Stimulated activated CD4-positive, alpha-beta T cell treated with anti-CD3 and anti-CD28 coated beads, Interleukin-1b, Interleukin-23, amount 100 ng/mL, for 24 hours (primary cell): ENCODE results near the gene IWS1.
"Not testable (repeated sequence)": the region's sequence is repeated elsewhere in the genome, so short reads cannot be mapped to it uniquely, and the experiment has no call there.

Experiments
- DNase-seq, 4 experiments: peaks; one replicate each; pipeline ENCODE4 v3.0.0-alpha.2; 2020; ENCODE audit warnings: low read depth in 4 of 4, low spot score in 1 of 4

The IWS1 gene

DNA sequence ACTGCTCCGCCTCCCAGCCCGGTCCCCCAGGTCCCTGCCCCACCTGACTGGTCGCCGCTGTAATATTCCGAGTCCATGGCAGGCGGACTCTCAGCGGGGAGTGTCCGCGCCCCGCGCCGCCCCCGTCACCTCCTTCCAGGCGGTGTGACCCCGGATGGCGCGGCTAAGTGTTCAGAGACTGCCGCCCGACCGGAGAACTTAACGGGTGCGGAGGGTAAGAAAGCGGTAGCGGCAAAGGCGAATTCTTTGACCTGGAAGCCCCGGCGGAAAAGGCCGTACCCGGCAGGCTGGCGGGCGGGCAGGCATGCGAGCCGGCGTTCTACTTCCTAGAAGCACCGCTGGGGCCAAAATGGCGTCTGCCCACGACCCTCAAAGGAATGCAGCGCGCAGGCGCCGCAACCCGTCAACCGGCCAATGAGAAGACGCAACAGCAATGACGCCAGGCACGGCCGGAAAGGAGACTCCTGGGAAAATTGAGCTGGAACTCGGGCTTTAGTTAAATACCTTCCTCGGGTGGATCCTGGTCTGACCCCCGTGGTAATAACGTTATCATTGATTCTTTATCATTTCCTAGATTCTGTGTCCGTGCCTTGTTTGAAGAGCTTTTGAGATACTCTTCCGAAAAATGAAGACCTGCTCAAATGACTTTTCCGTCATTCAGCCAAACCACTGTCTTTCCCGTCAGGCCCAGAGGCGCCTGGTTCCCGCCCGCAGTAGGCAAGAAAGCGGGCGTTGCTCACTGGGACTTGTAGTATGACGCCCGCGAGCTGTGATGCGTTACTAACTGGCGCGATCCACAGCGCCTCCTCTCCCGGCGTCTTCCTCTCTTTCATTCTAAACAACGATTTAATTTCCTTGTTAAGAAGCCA lies at the start of gene IWS1:
Gene IWS1 (minus strand): TSS at position 358 of the 869 bp plus-strand sequence. CDS start 281 bp downstream, at position 77.
- DNase-seq: peak; percentile 74 to 89 (median 84)

GRCh38 chr2:127575941-127576432 lies 49.7 kb upstream of the IWS1 start:
- DNase-seq: no peak

DNA sequence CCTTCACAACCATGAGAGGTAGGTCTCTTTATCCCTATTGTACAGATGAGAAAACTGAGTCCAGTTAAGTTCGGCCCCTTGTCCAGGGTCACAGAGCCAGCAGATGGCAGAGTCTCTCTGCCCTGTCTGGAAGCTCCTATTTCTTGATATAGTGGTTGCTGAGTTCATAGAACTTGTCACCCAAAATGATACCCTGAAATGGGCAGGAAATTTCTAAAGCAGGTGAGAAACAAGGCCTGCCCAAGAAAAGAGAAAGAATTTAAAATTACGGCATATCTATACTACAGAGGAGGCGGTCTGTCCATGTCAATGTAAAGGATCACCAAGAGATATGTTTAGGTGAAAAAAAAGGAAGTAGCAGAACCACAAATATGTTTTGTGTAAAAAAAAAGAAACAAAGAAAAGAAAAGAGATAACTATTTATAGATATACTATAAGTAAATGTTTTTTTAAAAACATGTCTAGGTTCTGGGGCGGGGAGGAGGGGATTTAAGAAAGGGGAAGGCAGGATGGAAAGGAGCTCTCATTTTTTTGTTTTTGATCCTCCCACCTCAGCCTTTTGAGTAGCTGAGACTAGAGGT lies 49.0 kb upstream of the IWS1 start:
- no peak for DNase-seq

DNA sequence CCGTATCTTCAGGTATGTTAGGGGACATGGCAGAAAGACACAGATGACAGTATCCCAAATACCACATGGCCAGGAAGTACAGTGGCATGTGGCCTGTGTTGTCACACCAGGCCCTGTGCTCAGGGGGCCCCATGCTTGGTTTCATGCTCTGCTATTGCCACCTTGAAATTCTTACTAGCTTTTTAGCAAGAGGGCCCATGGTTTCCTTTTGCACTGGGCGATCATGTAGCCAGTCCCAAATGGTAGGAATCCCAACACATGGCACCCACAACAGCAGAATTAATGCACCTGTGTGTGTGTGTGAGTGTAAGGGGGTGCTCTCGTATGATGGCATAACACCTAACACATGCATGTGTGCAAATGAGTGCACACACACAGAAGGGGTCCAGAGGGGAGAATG lies 48.4 kb upstream of the IWS1 start:
- DNase-seq: no peak

GRCh38 chr2:127573771-127574170 lies 47.5 kb upstream of the IWS1 start:
- no peak for DNase-seq

DNA sequence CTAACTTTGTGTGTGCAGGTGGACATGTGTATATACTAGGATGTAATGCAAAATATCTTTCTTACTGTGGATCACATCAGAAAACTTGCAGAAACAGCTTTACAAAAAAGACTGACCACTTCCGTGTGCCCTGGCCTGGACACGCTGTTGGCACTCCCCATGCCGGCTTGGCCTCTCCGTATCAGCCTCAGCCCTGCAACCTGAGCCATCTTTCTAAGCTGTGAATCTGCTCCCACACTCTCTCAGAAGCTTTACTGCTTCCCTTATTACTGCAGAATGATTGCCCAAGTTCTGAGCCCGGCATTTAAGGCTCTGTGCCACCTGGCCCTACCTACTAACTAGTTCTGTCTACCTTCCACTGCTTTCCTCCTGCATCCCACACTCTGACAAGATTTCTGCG lies 47.0 kb upstream of the IWS1 start:
- DNase-seq: no peak

DNA sequence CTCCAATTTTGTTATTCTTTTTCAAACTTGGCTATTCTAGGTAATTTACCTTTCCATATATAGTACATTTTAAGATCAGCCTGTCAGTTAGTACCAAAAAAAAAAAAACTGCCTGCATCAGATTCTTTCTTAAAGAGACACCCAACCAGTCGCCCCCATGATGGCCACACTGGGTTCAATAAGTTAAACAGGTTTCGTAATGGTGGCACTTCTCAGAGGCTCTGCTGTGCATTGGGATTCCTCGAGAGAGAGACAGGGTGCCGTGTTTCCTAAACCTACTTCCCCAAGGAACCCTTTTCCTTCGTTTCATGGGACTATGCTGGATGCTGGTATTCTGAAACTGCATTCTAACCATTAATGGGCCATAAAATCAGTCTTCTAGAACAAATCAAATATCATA lies 46.6 kb upstream of the IWS1 start:
- DNase-seq: no peak

DNA sequence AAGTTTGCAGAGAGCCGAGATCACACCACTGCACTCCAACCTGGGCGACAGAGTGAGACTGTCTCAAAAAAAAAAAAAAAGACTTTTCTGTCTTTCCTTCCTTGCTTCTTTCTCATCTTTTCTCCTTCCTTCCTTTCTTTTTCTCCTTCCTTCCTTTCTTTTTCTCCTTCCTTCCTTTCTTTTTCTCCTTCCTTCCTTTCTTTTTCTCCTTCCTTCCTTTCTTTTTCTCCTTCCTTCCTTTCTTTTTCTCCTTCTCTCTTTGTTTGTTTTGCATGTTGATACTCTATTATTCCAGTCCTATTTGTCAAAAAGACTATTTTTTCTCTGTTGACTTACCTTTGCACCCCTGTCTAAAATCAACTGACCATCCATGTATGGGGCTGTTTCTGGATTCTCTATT lies 46.1 kb upstream of the IWS1 start:
- not testable (repeated sequence) for DNase-seq

GRCh38 chr2:127570282-127571250 lies 44.3 kb upstream of the IWS1 start:
- no peak for DNase-seq

- DNase-seq: no peak
These were observed 43.4 kb upstream of the IWS1 start for GRCh38 chr2:127569666-127570065.

- no peak for DNase-seq
These were observed 41.8 kb upstream of the IWS1 start for GRCh38 chr2:127568128-127568527.

- DNase-seq: no peak
These were observed 41.1 kb upstream of the IWS1 start for GRCh38 chr2:127567351-127567854.

DNA sequence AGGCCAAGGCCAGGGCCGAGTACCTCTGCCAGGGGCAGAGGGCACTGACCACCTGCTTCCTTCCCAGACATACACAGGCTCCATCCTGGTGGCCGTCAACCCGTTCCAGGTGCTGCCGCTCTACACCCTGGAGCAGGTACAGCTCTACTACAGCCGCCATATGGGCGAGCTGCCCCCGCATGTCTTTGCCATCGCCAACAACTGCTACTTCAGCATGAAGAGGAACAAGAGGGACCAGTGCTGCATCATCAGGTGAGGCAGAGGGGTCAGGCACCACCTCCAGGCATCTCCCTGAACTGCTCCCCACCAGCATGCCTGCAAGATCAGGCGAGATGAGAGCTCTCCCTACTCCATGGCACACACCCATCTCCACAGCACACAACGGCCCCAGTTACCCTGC lies 40.3 kb upstream of the IWS1 start:
- DNase-seq: no peak

DNA sequence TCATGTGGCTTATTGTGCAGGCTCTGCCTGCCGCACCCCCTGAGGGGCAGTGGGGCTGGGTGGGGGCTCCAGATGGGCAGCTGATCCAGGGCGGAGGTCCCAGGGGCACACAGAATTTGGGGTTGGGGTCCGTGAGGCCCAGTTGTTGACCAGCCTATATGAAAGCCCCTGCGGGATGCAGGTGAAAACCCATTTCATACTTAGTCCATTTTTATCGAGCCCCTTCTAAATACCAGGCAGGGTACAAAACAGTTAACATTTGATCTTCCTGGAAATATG lies 39.8 kb upstream of the IWS1 start:
- DNase-seq: no peak

DNA sequence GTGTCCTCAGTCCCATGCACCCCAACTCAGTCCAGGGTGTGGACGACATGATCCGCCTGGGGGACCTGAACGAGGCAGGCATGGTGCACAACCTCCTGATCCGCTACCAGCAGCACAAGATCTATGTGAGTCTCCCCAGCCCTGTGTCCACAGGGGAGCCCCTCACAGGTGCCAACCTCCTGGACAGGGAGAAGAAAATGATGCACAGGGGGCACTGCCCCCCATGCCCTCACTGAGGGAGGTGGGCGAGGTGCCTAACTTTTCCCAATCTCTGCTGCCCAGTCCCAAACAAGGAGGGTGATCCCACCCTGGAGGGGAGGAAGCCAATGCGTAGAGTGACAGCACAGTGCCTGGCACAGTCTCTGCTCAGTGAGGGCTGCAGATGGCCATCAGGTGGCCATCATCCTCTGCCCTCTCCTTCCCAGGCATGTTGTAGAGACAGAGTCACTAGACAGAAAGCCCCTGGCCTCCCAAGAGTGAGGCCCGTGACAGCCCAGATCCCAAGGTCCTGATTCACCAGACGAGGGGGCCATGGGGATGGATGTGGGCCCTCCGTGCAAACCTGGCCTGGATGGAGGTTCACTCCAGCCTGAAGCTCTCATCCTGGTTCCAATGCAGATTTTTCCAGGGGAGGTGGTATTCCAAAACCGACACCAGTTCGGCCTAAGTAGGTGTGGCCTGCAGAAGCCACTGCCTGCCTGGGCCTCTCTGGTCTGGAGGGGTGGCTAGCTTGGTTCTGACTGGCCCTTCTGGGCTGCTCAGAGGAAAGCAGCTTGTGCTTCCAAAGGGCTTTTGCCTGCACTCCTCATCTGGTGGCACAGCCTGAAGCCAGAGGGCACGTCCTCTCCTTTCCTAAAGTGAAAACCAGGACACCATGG lies 39.2 kb upstream of the IWS1 start:
- no peak for DNase-seq

DNA sequence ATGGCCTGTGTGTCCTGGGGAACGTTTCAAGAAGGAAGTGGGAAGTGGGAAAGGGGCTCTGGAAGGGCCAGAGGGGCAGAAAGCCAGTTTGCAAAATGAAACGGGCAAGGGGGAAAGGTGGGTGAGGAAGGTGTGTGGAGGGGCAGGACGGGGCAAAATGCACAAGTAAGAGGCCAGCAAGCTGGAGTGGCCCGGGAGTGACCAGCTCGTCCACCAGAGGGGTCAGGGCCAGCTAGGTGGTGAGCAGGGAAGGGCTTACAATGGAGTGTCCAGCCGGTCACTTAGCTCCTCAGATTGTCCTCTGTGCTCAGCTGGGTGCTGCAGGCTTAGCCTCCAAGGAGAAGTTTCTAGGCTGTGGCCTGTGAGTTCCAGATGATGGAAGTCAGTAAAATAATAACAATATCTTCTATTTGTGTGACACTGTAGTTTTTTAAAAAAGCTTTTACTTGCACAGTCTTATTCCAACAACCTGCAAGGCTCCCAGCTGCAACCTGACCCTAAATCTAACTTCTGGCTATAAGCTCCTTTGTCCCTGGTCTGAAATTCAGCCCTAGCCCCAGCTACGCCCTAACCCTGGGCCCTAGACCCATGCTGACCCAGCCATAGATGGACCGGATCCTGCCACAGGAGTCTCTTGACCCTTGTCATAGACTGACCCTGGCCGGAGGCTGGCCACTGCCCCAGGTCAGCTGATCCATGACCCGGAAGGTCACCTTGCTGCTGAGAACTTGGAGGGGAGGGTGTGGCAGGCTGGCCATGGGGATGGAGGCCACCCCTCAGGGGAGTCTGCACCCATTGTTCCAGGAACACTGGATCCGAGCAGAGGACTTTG lies 38.4 kb upstream of the IWS1 start:
- no peak for DNase-seq

- DNase-seq: peak in 1 of 4 experiments; percentile 4
These were observed 37.5 kb upstream of the IWS1 start for GRCh38 chr2:127563458-127564428.

DNA sequence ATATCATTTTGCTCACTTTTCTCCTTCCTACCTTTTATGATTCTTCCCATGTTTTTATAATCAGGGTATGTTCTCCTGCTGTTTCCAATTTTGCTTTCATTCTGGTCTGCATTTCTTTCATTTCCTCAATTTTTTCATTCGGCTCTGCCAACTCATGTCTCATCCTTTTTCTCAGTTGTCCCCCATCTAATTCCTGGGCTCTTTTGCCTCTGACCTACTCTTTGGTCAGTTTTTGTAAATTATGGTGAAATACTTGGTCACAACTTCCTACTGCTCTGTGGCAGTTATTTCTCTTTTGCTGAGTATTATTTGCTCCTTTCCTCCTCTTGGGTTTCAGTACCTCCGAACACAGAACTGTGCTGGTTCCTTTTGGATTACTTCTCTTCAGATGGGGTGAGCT lies 36.6 kb upstream of the IWS1 start:
- no peak for DNase-seq
